HUDEP-2 (cell line): ENCODE data around the gene THRAP3.
A peak's percentile ranks its signal among the peaks of the same experiment; 100 is the strongest.
"Not testable (repeated sequence)": the region's sequence is repeated elsewhere in the genome, so short reads cannot be mapped to it uniquely, and the experiment has no call there.

Source experiments
- DNase-seq, 76 experiments: peaks; one replicate each; lab custom pipeline; 2025; ENCODE audit not compliant: unreplicated experiment in 76 of 76; lab: John Stamatoyannopoulos, UW

The THRAP3 gene

DNA sequence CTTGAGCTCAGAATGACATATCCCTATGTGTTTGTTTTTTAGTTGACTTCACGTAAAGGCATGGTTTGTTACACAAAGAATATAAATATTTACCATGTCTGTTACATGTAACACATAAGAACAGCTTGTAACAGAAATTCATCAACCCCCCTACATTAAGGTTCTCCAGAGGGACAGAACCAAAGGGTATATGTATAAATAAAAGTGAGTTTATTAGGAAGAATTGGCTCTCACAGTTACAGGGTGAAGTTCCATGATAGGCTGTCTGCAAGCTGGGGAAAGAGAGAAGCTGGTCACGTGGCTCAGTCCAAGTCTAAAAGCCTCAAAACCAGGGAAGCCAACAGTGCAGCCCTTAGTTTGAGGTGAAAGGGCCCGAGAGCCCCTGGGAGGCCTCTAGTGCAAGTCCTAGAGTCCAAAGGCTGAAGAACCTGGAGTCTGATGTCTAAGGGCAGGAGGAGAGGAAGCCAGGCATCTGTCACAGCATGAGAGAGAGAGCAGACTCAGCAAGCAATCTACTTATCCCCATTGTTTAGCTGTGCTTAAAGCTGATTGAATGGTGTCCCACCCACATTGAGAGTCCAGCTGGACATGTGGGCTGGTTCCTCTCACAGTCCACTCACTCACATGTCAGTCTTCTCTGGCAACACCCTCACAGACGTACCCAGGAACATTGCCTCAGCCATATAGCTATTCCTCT lies 15.8 kb downstream of the THRAP3 start:
- DNase-seq, result peak in 1 of 76 experiments; percentile 2

DNA sequence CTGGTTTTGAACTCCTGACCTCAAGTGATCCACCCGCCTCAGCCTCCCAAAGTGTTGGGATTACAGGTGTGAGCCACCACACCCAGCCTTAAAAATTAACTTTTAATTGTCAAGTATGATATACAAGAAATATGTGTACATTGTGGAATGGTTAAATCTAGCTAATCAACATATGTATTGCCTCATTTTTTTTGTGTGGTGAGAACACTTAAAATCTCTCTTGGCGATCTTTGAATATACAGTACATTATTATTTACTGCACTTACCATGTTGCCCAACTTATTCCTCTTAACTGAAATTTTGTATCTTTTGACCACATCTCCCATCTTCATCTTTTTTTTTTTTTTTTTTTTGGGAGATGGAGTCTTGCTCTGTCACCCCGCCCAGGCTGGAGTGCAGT lies 23.3 kb downstream of the THRAP3 start:
- no peak for DNase-seq

DNA sequence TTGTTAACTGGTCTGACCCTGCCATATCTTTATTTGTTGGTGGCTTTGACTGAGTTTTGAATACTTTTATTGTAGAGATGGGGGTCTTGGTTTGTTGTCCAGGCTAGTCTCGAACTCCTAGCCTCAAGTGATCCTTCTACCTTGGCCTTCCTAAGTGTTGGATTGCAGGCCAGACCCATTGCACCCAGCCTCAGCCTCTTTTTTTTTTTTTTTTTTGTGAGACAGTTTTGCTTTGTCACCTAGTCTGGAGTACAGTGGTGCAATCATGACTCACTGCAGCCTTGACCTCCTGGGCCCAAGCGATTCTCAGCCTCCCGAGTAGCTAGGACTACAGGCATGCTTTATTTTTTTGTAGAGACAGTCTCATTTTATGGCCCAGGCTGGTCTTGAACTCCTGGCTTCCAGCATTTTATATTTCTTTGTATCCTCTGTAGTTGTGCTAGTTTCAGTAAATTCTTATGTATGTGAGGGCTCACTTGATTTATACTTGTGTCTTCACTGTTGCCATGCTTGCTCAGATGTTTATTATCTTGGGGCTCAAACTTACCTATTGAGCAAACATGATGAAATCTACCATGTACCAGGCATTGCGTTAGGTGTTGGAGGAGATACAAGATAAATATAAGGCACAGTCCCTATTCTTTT lies 24.1 kb downstream of the THRAP3 start:
- DNase-seq, result peak in 61 of 76 experiments; percentile 4 to 73 (median 32)

DNA sequence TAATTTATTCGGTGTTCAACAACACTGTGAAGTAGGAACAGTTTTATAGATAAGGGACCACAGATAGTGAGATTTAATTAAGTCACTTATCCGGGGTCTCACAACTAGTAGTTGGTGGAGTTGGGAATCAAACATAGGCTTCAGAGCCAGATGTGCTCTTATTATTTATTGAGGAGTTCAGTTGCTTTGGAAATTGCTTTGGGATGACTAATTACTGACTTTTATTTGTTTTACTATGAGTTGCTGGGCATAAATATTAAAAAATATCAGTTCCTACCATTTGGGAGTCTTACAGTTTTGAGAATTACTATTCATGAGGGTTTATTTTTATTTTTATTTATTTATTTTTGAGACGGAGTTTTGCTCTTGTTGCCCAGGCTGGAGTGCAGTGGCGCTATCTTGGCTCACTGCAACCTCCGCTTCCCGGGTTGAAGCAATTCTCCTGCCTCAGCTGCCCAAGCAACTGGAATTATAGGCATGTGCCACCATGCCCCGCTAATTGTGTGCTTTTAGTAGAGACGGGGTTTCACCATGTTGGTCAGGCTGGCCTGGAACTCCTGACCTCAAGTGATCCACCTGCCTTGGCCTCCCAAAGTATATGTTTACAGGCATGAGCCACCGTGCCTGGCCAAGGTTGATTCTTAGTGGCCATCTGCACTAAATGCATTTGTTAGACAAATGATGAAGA lies 27.7 kb downstream of the THRAP3 start:
- no peak for DNase-seq

DNA sequence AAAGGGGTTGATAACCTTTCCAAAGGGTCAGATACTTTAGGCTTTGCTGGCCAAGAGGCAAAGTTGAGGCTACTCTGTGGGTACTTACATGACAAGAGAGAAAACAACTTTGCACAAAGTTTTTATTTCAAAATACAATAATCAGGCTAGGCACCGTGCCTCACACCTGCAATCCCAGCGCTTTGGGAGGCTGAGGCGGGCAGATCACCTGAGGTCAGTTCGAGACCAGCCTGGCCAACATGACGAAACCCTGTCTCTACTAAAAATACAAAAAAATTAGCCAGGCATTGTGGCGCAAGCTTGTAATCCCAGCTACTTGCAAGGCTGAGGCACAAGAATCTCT lies 28.2 kb downstream of the THRAP3 start:
- not testable (repeated sequence) for DNase-seq

DNA sequence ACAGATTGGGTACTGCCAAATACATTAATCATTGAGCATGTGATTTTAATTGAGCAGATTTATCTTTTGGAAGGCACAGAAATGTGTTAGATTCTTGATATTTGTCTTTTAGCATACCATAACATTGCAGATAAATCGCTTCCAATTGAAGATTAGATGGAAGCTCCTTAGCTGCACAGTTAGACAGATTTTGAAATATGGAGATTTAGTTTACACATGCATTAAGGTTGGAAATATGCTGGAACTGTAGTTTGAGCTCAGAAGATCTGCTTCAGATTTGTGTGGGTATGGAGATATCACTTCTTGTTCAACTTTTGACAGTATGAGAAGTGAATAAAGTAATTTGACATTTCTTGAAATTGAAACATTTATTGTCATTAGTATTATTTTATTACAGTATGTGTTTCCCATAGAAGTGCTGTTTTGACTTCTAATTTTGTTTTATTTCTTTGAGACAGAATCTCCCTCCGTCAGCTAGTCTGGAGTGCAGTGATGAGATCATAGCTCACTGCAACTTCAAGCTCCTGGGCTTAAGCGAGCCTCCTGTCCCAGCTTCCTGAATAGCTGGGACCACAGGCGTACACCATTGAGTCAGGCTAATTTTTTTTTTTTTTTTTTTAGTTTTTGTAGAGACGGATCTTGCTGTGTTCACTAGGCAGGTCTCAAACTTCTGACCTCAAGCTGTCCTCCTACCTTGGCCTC lies 29.1 kb downstream of the THRAP3 start:
- DNase-seq, result no peak

DNA sequence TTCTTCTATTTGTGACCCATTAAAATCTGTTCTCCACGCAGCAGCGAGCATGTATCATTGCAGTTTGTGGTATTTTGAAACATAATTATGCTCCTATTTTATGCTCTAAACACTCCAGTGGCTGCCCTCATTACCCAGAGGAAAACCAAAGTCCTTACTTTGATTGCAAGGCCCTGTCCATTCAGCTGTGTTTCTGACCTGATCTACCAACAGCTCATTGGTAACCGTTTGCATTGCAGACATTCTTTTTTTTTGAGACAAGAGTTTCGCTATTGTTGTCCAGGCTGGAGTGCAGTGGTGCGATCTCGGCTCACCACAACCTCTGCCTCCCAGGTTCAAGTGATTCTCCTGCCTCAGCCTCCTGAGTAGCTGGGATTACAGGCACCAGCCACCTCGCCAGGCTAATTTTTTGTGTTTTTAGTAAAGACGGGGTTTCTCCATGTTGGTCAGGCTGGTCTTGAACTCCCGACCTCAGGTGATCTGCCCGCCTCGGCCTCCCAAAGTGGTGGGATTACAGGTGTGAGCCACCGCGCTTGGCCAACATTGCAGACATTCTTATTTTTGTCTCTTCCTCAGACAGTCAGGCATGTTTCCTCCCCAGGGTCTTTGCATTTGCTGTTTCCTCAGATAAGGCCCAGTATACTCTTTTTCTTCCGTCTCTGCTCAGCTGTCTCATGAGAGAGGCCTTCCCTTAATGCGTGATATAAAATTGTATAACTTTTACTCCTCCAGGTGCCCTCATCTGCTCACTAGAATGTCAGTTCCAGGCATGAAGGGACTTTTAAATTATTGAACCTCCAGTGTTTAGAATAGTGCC lies 32.5 kb downstream of the THRAP3 start:
- DNase-seq, result no peak

DNA sequence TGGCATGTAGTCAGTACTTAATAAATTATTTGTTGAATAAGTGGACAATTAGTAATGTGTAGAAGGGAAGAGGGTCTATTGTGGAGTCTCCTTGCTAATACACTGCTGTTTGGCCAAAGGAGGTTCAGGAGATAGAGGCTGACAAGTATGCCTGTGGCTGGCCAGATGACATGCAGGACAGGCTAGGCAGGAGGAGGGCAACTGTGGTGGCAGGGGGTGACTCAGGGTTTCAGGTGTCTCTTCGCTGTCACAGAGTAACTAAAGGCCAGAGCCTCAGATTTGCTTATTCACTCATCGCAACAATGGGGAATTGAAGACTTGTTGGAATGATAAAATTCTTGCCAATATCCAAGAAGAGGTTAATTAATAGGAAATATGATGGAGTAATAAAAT lies 33.1 kb downstream of the THRAP3 start:
- no peak for DNase-seq

DNA sequence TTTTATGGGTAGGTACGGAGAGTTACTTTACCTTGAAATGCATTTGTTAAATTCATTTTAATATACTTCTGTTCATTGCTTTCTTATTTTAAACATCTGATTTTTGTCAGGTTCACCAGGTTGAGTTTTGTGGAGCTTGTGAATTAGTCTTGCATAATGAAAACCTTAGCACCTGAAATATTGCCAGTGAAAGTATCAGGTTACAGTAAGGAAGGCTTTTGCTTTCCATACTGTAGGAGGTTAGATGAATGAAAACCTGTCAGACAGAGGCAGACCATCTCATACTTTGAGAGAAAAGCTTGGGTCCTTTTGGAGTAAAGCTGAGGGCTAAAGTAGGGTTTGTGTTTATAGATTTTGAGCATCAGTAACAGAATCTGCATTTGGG lies 34.7 kb downstream of the THRAP3 start:
- no peak for DNase-seq

DNA sequence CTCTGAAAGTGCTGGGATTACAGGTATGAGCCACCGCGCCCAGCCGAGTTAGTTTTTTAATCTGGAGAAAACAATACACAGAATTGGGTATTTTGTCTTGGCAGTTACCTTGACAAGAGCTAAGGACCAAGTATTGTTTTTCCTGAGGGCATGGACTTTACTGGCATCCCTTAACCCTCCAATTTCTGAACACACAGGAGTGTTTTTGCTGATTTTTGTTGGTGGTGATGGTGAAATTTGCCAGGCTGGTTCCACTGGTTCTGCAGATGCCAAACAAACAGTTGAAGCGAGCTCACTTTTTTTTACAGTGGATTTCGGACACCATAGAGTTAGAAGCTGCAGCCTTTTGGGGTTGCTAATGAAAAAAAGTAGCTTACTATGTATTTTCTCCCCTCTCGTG lies 44.7 kb downstream of the THRAP3 start:
- no peak for DNase-seq

DNA sequence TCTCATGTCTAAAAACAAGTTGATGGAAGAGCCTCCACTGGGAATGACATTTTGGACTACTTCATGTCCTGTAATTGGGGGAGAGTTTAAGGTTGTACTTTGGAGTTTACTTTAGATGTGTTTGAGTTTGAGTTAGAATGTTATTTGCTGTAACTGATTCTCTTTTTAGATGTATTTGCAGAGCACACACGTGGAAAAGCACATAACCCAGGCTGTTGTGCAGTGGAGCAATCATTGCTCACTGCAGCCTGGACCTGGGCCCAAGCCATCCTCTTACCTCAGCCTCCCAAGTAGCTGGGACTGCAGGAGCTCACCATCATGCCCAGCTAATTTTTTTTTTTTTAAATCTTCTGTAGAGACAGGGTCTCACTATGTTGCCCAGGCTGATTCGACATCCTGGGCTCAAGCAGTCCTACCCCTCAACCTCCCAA lies 45.2 kb downstream of the THRAP3 start:
- DNase-seq, result no peak

DNA sequence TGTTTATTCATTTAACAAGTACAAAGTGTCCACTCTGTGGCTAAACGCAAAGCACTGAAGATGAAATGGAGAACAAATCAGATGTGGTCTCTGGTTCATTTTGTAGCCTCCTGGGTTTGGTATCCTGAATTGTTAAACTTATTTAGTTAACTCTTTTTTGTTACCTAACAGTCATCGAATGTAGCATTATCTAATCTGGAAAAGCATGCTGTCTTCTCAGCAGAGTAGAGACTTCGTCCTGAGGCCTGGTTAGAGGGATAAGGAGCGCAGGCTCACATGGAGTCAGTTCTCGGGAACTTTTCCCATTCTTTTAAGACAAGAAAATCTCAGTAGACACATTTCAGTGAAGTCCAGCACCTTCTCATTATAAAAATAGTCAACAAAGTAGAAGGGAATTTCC lies 48.8 kb downstream of the THRAP3 start:
- DNase-seq, result peak in 8 of 76 experiments; percentile 2 to 51 (median 13)

DNA sequence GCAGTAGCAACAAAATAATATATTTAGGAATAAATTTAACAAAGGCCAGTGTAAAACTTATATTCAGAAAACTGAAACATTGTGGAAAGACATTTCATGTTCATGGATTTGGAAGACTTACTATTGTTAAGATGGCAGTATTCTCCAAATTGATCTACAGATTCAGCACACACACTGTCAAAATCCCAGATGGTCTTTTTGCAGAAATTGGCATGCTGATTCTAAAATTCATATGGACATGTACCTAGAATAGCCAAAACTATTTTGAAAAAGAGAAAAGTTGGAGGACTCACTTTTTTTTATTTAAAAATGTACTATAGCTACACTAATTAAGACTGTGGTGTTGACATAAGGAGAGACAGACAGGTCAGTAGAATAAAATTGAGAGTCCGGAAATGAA lies 50.0 kb downstream of the THRAP3 start:
- no peak for DNase-seq

DNA sequence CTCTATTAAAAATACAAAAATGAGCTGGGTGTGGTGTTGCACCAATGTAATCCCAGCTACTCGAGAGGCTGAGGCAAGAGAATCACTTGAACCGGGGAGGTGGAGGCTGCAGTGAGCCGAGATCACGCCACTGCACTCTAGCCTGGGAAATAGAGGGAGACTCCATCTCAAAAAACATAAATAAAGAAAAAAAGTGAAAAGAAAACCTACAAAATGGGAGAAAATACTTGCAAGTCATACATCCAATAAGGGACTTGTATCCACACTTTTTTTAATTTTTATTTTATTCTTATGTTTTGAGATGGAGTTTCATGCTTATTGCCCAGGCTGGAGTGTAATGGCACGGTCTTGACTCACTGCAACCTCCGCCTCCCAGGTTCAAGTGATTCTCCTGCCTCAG lies 52.4 kb downstream of the THRAP3 start:
- no peak for DNase-seq

DNA sequence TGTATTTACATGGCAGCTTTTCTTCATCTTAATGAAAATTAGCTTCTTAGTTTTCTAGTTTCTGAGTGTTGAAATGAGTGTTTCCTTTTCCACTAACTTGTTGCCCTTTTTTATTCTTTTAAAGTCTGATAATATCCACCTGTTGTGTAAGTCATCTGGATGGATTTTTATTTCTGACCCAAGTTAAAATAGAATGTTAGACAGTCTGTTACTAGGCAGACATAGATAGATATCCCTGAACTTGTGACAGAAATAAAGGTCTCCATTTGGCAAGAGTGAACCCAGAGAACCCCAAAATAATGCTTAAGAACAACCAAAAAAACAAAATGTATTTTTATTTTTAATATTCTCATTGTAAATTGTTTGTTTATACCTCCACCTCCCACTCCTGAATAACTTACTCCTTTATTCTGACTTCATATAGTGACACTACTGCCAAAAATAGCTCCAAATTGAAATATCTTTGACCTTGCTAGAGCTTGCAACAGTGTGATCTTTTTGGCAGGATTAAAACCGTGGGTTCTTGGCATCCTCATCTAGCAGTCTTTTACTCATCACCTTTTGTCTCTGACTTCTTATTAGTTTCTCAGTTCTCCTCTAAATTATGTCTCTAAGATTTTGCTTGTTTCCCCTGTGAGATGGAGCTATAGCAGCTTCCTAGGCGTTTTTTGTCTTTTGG lies 55.0 kb downstream of the THRAP3 start:
- peak in 4 of 76 experiments; percentile 8 to 25 (median 18) for DNase-seq

DNA sequence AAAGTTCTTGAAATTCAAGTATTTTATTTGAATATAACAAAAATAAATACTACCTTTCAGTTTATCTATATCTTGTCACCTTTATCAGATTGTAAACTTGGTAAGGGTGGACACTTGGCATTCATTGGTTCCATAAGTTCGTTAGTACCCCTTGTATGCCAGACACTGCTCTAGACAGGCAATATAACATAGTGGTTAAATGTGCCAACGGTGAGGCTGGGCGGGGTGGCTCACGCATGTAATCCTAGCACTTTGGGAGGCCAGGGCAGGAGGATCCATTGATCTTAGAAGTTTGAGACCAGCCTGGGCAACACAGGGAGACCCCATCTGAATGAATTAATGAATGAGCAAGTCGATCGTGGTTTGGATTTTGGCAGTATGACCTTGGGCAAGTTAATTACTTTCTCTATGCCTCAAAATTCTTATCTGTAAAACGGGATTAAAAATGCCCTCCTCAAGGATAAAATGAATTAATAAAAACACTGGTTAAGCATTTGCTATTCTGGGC lies 55.6 kb downstream of the THRAP3 start:
- peak in 2 of 76 experiments; percentile 7 for DNase-seq

DNA sequence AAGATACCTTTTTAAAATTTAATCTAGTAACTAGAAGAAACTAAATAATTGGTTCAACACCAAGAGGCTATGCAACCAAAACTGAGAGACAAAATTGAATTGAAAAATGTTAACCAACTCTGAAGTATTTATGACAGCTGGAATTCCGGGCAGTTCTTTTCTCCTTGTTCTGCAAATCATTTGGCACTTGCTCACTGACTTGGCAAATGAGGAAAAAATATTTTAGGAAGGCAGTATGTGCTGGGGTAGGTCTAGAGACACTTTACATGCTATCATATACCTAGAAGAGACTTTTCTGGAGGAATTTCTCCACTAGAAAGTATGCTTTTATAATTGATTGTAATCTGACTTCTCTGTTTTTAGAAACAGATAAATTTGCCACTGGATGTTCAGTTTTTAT lies 59.8 kb downstream of the THRAP3 start:
- no peak for DNase-seq

DNA sequence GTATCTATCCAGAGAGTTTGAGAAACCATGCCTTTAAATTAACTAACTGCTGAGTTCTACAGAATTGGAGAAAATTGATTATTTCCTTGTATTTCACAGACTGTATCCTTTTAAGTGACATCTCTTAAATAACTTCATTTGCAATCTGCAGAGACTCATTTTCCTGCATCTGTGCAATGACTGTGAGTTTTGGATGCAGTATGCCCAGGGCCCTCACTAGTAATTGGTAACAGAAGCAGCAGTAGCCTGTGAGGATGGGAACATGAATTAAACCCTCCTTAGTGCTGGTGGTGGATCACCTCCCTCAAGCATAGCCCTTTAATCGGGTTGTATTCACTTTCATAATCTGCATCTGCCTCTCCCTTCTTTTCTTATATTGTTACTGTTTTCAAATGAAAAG lies 60.3 kb downstream of the THRAP3 start:
- no peak for DNase-seq

DNA sequence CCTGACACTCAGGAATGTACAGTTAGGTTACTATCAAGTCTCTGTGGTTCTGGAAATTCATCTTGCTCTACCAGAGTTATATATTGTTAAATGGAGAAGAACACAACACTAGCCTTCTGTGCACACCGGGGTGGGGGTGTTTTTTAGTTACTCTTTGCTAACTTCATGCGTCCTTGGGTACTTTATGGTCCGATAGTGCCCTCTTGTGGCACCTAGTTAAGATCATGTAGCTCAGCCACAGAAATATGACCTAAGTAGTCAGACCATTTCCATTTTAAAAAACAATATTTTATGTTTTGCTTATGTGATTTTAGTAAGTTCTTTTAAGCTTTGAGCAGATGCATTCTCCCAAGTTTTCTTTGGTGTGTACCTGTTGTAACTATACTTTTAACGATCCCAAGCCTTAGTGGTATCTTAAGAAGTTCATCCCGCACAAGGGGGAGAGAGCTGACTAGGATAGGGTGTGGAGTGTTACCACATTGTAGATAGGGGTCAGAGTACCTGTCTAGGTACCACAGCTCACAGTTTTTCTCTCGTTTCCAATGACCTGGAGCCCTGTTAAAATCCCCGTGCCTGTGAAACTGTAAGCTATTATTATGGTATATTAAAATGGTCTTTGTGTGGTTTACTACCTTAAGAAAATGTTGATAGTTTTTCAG lies 61.3 kb downstream of the THRAP3 start:
- peak in 55 of 76 experiments; percentile 2 to 74 (median 46) for DNase-seq
